H9 (cell line): ENCODE results near the gene CDK16. TPM values are rescaled to one million over a fixed set of nuclear protein-coding genes. Genes with fewer than 3 reads are reported as not detected.

Source experiments
- DNase-seq: peaks from one replicate; pipeline ENCODE4 v3.0.0-alpha.2; 2017
- H2AFZ ChIP-seq: one replicate; pipeline ENCODE4 v1.6.1; 2013; ENCODE audit warnings: mild to moderate bottlenecking, low read length, control low read depth, moderate library complexity
- H2AK5ac ChIP-seq: 2 replicates; pipeline ENCODE4 v1.6.1; 2013; ENCODE audit warnings: low read length, control low read depth, mixed read lengths; ENCODE audit not compliant: insufficient read length
- H2BK120ac ChIP-seq: one replicate; pipeline ENCODE4 v1.6.1; 2013; ENCODE audit warnings: low read depth, mild to moderate bottlenecking, low read length, control low read depth, inconsistent platforms; ENCODE audit not compliant: poor library complexity, severe bottlenecking
- H2BK12ac ChIP-seq: 2 replicates; pipeline ENCODE4 v1.6.1; 2013; ENCODE audit warnings: low read length, control low read depth, mixed read lengths, low read depth; ENCODE audit not compliant: insufficient read length
- H2BK15ac ChIP-seq: 2 replicates; pipeline ENCODE4 v1.6.1; 2013; ENCODE audit warnings: low read depth, low read length, control low read depth
- H2BK20ac ChIP-seq: one replicate; pipeline ENCODE4 v1.6.1; 2013; ENCODE audit warnings: low read depth, mild to moderate bottlenecking, low read length, control low read depth, inconsistent platforms; ENCODE audit not compliant: poor library complexity, severe bottlenecking
- H2BK5ac ChIP-seq: 2 replicates; pipeline ENCODE4 v1.6.1; 2013; ENCODE audit warnings: low read length, control low read depth, mixed read lengths; ENCODE audit not compliant: insufficient read length
- H3K14ac ChIP-seq: 2 replicates; pipeline ENCODE4 v1.6.1; 2013; ENCODE audit warnings: low read length, control low read depth; ENCODE audit not compliant: insufficient read depth
- H3K18ac ChIP-seq: 2 replicates; pipeline ENCODE4 v1.6.1; 2013; ENCODE audit warnings: low read depth, mild to moderate bottlenecking, mixed read lengths, low read length, control low read depth; ENCODE audit not compliant: insufficient read length
- H3K23ac ChIP-seq: 2 replicates; pipeline ENCODE4 v1.6.1; 2013; ENCODE audit warnings: low read length, control low read depth, mixed read lengths, low read depth; ENCODE audit not compliant: insufficient read length
- H3K23me2 ChIP-seq: 2 replicates; pipeline ENCODE4 v1.6.1; 2013; ENCODE audit warnings: low read depth, mild to moderate bottlenecking, mixed read lengths, low read length, control low read depth; ENCODE audit not compliant: insufficient read length, poor library complexity, severe bottlenecking
- H3K27ac ChIP-seq: 2 replicates; pipeline ENCODE4 v1.5.1; 2013; ENCODE audit warnings: low read length, control low read depth, mixed read lengths, low read depth; ENCODE audit not compliant: insufficient read length
- H3K27me3 ChIP-seq: 2 replicates; pipeline ENCODE4 v1.6.1; 2013; ENCODE audit warnings: low read length, control low read depth, inconsistent platforms; ENCODE audit not compliant: insufficient read depth
- H3K4ac ChIP-seq: 2 replicates; pipeline ENCODE4 v1.6.1; 2013; ENCODE audit warnings: low read depth, mild to moderate bottlenecking, control low read depth, inconsistent platforms, low read length, moderate library complexity
- H3K4me1 ChIP-seq: 2 replicates; pipeline ENCODE4 v1.6.1; 2013; ENCODE audit warnings: low read length, control low read depth, inconsistent platforms; ENCODE audit not compliant: insufficient read depth
- H3K4me2 ChIP-seq: 2 replicates; pipeline ENCODE4 v1.6.1; 2013; ENCODE audit warnings: low read length, control low read depth, mixed read lengths; ENCODE audit not compliant: insufficient read length, insufficient read depth
- H3K56ac ChIP-seq: 2 replicates; pipeline ENCODE4 v1.6.1; 2013; ENCODE audit warnings: low read depth, mild to moderate bottlenecking, mixed read lengths, low read length, control low read depth; ENCODE audit not compliant: insufficient read length
- H3K79me1 ChIP-seq: 2 replicates; pipeline ENCODE4 v1.6.1; 2013; ENCODE audit warnings: low read depth, mild to moderate bottlenecking, moderate library complexity, low read length, control low read depth, inconsistent platforms; ENCODE audit not compliant: insufficient read depth, poor library complexity, severe bottlenecking
- H3K79me2 ChIP-seq: 2 replicates; pipeline ENCODE4 v1.6.1; 2013; ENCODE audit warnings: low read length, control low read depth, inconsistent platforms; ENCODE audit not compliant: insufficient read depth
- H3K9ac ChIP-seq: 2 replicates; pipeline ENCODE4 v1.6.1; 2013; ENCODE audit warnings: low read length, control low read depth, mixed read lengths; ENCODE audit not compliant: insufficient read length; ENCODE audit errors: extremely low read depth
- H3K9me3 ChIP-seq: one replicate; pipeline ENCODE4 v1.6.1; 2013; ENCODE audit warnings: low read depth, low read length, inconsistent platforms; ENCODE audit not compliant: control insufficient read depth
- H3T11ph ChIP-seq: one replicate; pipeline ENCODE4 v1.6.1; 2013; ENCODE audit warnings: mild to moderate bottlenecking, low read length, control low read depth, inconsistent platforms
- H4K20me1 ChIP-seq: one replicate; pipeline ENCODE4 v1.6.1; 2013; ENCODE audit not compliant: control insufficient read depth, insufficient read length, insufficient read depth
- H4K5ac ChIP-seq: 2 replicates; pipeline ENCODE4 v1.6.1; 2013; ENCODE audit warnings: low read depth, mild to moderate bottlenecking, mixed read lengths, low read length, control low read depth; ENCODE audit not compliant: insufficient read length
- H4K8ac ChIP-seq: replicated peaks from 2 replicates; pipeline ENCODE4 v1.6.1; 2013; ENCODE audit warnings: low read length, control low read depth, mixed read lengths, low read depth; ENCODE audit not compliant: insufficient read length
- H4K91ac ChIP-seq: 2 replicates; pipeline ENCODE4 v1.6.1; 2013; ENCODE audit warnings: low read depth, mild to moderate bottlenecking, moderate library complexity, mixed read lengths, low read length, control low read depth; ENCODE audit not compliant: insufficient read length
- H3K27ac Mint-ChIP-seq, 3 experiments: 2 replicates in 2 of 3; 3 replicates in 1 of 3; pipeline ENCODE4 v1.8.0; 2020 to 2021; ENCODE audit warnings: mixed read lengths in 3 of 3, mild to moderate bottlenecking in 1 of 3, moderate library complexity in 1 of 3
- H3K27me3 Mint-ChIP-seq: 2 replicates; pipeline ENCODE4 v1.8.0; 2021; ENCODE audit warnings: low read depth, mild to moderate bottlenecking, moderate library complexity, mixed read lengths
- H3K36me3 Mint-ChIP-seq, 3 experiments: 2 replicates in 2 of 3; 3 replicates in 1 of 3; pipeline ENCODE4 v1.8.0; 2020 to 2021; ENCODE audit warnings: low read depth in 3 of 3, mixed read lengths in 3 of 3; ENCODE audit not compliant: insufficient read depth in 1 of 3
- H3K4me1 Mint-ChIP-seq, 2 experiments: 2 replicates each; pipeline ENCODE4 v1.8.0; 2020; ENCODE audit warnings: mixed read lengths in 2 of 2
- H3K4me3 Mint-ChIP-seq, 2 experiments: 2 replicates in 1 of 2; 3 replicates in 1 of 2; pipeline ENCODE4 v1.8.0; 2020 to 2021; ENCODE audit warnings: mild to moderate bottlenecking in 2 of 2, mixed read lengths in 2 of 2, moderate library complexity in 1 of 2
- H3K9me3 Mint-ChIP-seq, 2 experiments: 2 replicates in 1 of 2; 3 replicates in 1 of 2; pipeline ENCODE4 v1.8.0; 2020; ENCODE audit warnings: mild to moderate bottlenecking in 2 of 2, mixed read lengths in 2 of 2, moderate library complexity in 1 of 2
- WGBS: extraction: QIAGEN DNeasy Blood & Tissue Kit; methylation state at CpG from one replicate; pipeline ENCODE4 v1.1.7; 2013; ENCODE audit warnings: missing lambda C conversion rate, low lambda C conversion rate, mixed read lengths; ENCODE audit not compliant: insufficient read length; ENCODE audit errors: extremely low coverage; 5-methylcytosine and 5-hydroxymethylcytosine counted together
- total RNA-seq: library from RNA; stranded (reverse); gene quantifications from 2 replicates; pipeline ENCODE4 v1.2.1, GENCODE V29; 2021
- TF ChIP-seq, protein P1 (sequence below): fragments of 200-600 bp; sonication (generic); conservative IDR thresholded peaks from 3 replicates; pipeline ENCODE4 v1.8.0; 2021; ENCODE audit warnings: antibody characterized with exemption, mild to moderate bottlenecking

CDK16 gene
- total RNA-seq, 1 experiment from 2014 or later, result 226 TPM

DNA sequence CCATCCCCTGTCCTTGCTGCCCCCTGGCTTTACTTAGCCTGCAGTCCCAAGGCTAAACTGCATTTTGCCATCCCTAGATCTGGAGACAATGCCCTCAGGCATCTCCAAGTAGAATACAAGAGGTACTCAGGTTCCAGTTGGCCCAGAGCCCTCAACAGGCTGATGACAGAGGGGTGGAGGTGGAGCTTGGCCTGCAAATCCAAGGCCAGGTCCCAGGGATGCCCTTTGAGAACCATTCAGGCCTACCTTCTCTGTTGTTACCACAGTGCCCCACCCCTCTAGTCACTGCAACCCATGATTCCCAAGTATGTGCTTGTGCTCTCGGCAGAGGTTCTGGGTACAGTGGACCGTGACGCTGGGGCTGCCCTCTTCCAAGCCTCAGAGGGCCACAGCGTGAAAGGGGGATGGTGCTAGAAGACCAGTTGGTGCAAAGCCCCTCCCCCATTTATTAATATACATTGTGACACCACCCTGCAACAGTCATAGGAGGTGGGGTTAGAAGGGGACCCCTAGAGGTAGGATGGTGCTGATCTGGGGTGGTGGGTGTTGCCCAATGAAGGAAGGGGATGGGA lies 31.3 kb upstream of the CDK16 start:
- peak overlapping the region in 1 of 3 experiments; percentile 45; a peak in 2 of 7 replicates for H3K27ac Mint-ChIP-seq
- H3K27me3 ChIP-seq, result no peaks in the 10 kb centered on the region
- no peak overlapping the region for H3K27ac ChIP-seq
- no peak overlapping the region for H2BK12ac ChIP-seq
- no peak overlapping the region for H4K5ac ChIP-seq
- no peaks in the 10 kb centered on the region for H4K20me1 ChIP-seq
- DNase-seq, result peak; percentile 52
- TF ChIP-seq, protein P1, sequence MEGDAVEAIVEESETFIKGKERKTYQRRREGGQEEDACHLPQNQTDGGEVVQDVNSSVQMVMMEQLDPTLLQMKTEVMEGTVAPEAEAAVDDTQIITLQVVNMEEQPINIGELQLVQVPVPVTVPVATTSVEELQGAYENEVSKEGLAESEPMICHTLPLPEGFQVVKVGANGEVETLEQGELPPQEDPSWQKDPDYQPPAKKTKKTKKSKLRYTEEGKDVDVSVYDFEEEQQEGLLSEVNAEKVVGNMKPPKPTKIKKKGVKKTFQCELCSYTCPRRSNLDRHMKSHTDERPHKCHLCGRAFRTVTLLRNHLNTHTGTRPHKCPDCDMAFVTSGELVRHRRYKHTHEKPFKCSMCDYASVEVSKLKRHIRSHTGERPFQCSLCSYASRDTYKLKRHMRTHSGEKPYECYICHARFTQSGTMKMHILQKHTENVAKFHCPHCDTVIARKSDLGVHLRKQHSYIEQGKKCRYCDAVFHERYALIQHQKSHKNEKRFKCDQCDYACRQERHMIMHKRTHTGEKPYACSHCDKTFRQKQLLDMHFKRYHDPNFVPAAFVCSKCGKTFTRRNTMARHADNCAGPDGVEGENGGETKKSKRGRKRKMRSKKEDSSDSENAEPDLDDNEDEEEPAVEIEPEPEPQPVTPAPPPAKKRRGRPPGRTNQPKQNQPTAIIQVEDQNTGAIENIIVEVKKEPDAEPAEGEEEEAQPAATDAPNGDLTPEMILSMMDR, result no peak
- no peak overlapping the region for H2BK5ac ChIP-seq
- H2AK5ac ChIP-seq, result no peak overlapping the region
- no peak overlapping the region for H4K8ac ChIP-seq
- H2AFZ ChIP-seq, result no peak overlapping the region
- no peak overlapping the region for H3T11ph ChIP-seq
- H2BK120ac ChIP-seq, result no peak overlapping the region
- H3K27me3 Mint-ChIP-seq, result peaks cover 1% of the 10 kb centered on the region
- H3K56ac ChIP-seq, result no peak overlapping the region
- H3K9me3 Mint-ChIP-seq, result peaks cover 37 to 66% of the 10 kb centered on the region in 2 experiments
- no peak overlapping the region for H2BK15ac ChIP-seq
- H3K36me3 Mint-ChIP-seq, result peaks cover 17 to 41% (median 36%) of the 10 kb centered on the region in 3 experiments
- H3K4me2 ChIP-seq, result no peak overlapping the region
- WGBS, result no CpG with 5 or more reads among the region's 4 CpGs
- no peak overlapping the region for H3K23ac ChIP-seq
- no peak overlapping the region for H3K4ac ChIP-seq
- no peak overlapping the region for H3K14ac ChIP-seq
- no peak overlapping the region for H2BK20ac ChIP-seq
- no peak overlapping the region for H3K4me3 Mint-ChIP-seq
- H4K91ac ChIP-seq, result no peak overlapping the region
- no peaks in the 10 kb centered on the region for H3K79me2 ChIP-seq
- no peak overlapping the region for H3K9ac ChIP-seq
- H3K18ac ChIP-seq, result no peak overlapping the region
- no peaks in the 10 kb centered on the region for H3K79me1 ChIP-seq
- H3K4me1 Mint-ChIP-seq, result peaks cover 4 to 5% of the 10 kb centered on the region in 2 experiments; a peak in 3 of 4 replicates
- H3K23me2 ChIP-seq, result peaks cover 6% of the 10 kb centered on the region
- no peaks in the 10 kb centered on the region for H3K4me1 ChIP-seq
- no peaks in the 10 kb centered on the region for H3K9me3 ChIP-seq
